ENCODE results near the gene FGD6.
A peak's percentile ranks its signal among the peaks of the same experiment; 100 is the strongest.

Gene FGD6

DNA sequence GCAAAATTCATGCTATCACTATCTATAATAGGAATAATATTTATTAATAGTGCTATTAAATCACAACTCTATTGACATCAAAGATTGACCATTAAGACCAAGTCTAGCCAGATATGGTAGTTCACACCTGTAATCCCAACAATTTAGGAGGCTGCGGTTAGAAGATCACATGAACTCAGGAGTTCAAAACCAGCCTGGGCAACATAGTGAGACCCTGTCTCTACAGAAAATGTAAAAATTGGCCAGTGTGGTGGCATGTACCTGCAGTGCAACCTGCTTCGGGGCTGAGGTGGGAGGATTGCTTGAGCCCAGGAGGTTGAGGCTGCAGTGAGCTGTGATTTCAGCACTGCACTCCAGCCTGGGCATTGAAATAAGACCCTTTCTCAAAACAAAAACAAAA is 11.3 kb upstream of the FGD6 start:
- Mint-ChIP-seq H3K27me3 (ENCODE audit: low read depth) (no peaks in the 10 kb centered on the region), H3K9me3 (no peaks in the 10 kb centered on the region), H3K27ac (no peak overlapping the region), H3K4me1 (peaks cover 33% of the 10 kb centered on the region), H3K36me3 (ENCODE audit: low read depth) (peaks cover 28% of the 10 kb centered on the region), H3K4me3 (no peak overlapping the region)
- TF ChIP-seq, protein P1, sequence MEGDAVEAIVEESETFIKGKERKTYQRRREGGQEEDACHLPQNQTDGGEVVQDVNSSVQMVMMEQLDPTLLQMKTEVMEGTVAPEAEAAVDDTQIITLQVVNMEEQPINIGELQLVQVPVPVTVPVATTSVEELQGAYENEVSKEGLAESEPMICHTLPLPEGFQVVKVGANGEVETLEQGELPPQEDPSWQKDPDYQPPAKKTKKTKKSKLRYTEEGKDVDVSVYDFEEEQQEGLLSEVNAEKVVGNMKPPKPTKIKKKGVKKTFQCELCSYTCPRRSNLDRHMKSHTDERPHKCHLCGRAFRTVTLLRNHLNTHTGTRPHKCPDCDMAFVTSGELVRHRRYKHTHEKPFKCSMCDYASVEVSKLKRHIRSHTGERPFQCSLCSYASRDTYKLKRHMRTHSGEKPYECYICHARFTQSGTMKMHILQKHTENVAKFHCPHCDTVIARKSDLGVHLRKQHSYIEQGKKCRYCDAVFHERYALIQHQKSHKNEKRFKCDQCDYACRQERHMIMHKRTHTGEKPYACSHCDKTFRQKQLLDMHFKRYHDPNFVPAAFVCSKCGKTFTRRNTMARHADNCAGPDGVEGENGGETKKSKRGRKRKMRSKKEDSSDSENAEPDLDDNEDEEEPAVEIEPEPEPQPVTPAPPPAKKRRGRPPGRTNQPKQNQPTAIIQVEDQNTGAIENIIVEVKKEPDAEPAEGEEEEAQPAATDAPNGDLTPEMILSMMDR (IDR thresholded peaks at IDR 0.05; ENCODE audit: unreplicated experiment in 3 of 3): no peak

DNA sequence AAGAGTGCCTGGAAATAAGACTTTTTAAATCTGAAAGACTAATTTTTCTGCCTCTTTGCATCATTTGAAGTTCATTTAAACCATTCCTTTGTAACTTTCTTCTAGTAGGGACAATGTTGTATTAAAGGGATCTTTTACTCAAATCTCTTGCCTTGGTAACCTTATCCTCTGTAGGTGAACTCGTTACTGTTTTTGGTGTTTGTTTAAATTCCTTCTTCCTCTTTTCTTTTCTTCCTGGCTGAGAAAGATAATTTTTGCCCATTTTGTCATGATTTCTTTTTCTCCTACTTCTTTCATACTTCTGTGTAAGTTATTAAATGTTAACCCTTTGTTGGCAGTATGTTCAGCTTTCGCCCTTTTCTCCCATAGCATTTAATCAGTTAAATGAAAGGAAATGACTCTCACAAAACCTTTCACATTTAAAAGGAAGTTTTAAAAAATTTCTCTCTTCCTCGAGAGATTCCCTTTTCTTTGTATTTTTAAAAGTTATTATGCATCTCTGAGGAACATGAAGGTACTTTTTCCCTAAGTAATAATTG is 10.6 kb upstream of the FGD6 start:
- no peaks in the 10 kb centered on the region for H3K27me3 Mint-ChIP-seq (ENCODE audit: low read depth)
- no peak overlapping the region for H3K4me3 Mint-ChIP-seq
- H3K9me3 Mint-ChIP-seq: no peaks in the 10 kb centered on the region
- H3K4me1 Mint-ChIP-seq: peaks cover 33% of the 10 kb centered on the region
- no peak overlapping the region for H3K27ac Mint-ChIP-seq
- H3K36me3 Mint-ChIP-seq (ENCODE audit: low read depth): peaks cover 28% of the 10 kb centered on the region
- TF ChIP-seq, protein P1 (IDR thresholded peaks at IDR 0.05; ENCODE audit: unreplicated experiment in 3 of 3): no peak

DNA sequence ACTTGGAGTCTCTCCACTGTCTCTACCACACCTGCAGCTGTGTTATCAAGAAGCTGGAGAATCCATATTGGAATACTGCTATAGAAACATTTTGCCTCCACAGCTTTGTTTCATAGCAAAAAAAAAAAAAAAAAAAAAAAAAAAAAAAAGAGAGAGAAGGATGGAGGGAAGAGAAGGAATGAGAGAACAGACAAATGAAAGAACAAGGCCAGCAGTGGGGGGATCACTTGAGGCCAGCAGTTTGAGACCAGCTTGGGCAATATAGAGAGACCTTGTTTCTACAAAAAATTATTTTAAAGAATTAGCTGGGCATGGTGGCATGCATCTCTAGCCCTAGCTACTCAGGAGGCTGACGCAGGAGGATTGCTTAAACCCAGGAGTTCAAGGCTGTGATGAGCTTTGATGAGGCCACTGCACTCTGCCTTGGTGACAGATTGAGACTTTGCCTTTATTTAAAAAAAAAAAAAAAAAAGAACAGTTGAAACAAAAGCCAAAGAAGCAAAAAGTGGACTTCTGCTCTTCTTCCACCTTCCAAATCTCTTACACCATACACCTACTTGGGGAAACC is 8.5 kb upstream of the FGD6 start:
- Mint-ChIP-seq H3K36me3 (ENCODE audit: low read depth) (peaks cover 24% of the 10 kb centered on the region), H3K27me3 (ENCODE audit: low read depth) (no peaks in the 10 kb centered on the region), H3K9me3 (no peaks in the 10 kb centered on the region), H3K4me1 (peaks cover 33% of the 10 kb centered on the region), H3K4me3 (no peak overlapping the region), H3K27ac (no peak overlapping the region)
- TF ChIP-seq, protein P1 (IDR thresholded peaks at IDR 0.05; ENCODE audit: unreplicated experiment in 3 of 3): no peak

DNA sequence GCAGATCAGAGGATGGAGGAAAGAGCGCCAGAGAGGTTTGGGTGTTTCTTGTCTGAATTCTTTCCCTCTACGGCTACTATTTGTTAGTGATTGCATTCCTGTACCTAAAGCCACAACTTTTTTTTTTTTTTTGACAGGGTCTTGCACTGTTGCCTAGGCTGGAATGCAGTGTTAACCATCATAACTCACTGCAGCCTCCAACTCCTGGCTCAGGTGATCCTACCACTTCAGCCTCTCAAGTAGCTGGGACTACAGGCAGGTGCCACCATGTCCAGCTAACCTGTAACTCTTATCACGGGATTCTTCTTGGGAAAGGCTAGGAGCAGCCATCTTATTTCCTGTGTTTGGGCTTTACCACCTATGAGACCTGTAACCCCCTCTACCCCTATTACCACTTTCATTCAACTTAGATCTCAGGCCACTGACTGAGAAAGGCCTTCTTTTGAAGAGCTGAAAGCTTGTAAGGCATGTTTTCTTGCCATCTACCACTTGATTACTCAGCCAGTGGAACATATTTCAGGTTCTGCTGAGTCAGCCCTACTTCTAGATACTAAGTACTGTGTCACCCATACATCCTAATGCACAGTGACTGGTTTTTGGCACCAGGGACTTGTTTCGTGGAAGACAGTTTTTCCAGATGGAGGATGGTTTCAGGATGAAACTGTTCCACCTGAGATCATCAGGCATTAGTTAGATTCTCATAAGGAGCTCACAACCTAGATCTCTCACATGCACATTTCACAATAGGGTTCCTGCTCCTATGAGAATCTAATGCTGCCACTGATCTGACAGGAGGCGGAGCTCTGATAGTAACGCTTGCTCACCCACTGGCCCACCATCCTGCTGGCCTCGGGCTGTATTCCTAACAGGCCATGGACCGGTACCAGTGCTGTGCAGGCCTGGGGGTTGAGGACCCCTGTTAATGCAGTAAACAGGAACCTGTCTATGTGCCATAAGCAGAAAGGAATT is 7.2 kb upstream of the FGD6 start:
- Mint-ChIP-seq H3K36me3 (ENCODE audit: low read depth) (peaks cover 32% of the 10 kb centered on the region), H3K9me3 (no peaks in the 10 kb centered on the region), H3K4me3 (no peak overlapping the region), H3K4me1 (peaks cover 36% of the 10 kb centered on the region), H3K27me3 (ENCODE audit: low read depth) (no peaks in the 10 kb centered on the region), H3K27ac (peak overlapping the region in 2 of 3 experiments; percentile 75 to 84)
- TF ChIP-seq, protein P1 (IDR thresholded peaks at IDR 0.05; ENCODE audit: unreplicated experiment in 3 of 3): no peak

DNA sequence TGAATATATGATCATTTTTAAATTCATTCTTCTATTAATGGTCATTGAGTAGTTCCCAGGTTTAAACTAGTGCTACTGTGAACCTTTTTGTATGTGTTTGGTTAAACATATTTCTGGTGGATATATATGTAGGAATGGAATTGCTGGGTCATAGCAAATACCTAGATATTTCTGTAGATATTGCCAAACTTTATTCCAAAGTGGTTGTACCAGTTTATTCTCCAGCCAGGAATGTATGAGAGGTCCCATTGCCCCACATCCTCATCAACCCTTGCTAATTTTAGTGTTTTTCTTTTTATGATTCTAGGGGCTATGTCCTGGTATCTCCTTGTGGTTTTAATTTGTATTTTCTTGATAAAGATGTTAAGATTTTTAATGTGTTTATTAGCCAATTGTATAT is 3.5 kb upstream of the FGD6 start:
- Mint-ChIP-seq H3K27me3 (ENCODE audit: low read depth) (no peaks in the 10 kb centered on the region), H3K4me3 (peak overlapping the region; percentile 61 to 82 (median 78)), H3K36me3 (ENCODE audit: low read depth) (peaks cover 24% of the 10 kb centered on the region), H3K9me3 (no peaks in the 10 kb centered on the region), H3K27ac (peak overlapping the region; percentile 29 to 94 (median 89)), H3K4me1 (peaks cover 37% of the 10 kb centered on the region)
- TF ChIP-seq, protein P1 (IDR thresholded peaks at IDR 0.05; ENCODE audit: unreplicated experiment in 3 of 3): no peak

Measured in nephron (organoid).